ENCODE data around the gene STXBP6. TPM values are rescaled to one million over a fixed set of nuclear protein-coding genes. Genes with fewer than 3 reads are reported as not detected.

Gene STXBP6
- total RNA-seq, 1 donor, result 0.27 TPM

DNA sequence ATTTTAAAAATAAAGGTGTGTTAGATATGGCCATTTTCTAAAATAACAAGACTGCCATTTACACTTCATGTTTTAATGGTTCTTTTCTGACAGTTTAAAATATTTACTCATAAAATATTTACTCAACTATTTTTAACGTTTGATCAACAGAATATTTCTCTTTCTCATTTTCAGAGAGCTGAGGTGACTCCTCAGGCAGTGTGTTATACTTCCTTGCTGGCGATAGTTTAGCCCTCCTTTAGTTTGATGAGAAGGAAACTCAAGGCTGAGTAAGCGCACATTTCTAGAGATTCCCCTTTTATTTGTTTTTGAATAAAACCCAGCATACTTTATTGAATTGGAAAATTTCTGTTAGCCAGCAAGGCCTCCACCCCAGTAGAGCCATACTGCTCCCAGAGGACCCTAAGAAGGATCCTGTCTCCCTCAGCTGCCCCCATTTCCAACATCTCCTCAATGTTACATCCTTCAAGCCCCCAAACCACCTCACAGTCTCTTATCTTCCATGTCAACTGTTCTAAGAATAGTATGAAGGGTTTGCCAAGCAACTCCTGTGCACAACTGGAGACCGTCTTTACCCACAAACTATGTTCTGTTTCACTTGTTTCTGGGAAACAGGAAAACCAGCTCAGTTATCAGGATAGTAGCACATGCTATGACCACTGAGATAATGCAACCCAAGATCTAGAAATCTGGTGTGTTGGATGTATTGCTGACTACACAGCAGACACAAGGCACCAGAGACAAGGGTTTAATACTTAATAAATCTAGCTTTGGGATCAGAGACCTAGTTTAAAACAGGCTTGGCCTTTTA is 129.5 kb downstream of the STXBP6 start:
- DNase-seq (ENCODE audit: low read depth), result no peak
- no peak for TF ChIP-seq CTCF (IDR thresholded peaks at IDR 0.05; ENCODE audit: insufficient read depth, low read length)
- H3K4me3 ChIP-seq (ENCODE audit: low read depth, low read length), result no peak overlapping the region

DNA sequence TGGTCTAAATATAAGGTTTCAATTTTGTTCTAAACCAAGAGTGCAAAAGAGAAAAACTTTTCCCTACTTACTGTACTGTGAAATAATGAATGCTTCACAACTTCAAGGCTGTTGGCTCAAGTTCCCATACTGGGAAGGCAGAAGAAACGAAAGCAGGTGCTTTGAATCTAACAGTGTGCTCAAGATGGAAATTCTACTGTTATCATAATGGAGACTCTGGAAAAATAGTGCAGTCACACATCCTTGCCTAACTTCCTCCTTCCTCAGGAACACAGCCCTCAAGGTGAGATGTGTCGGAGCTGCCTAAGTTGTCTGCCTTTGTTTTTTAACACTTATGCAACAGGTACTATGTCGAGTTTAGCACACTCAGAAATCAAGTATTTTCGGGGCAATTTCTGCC is 131.1 kb downstream of the STXBP6 start:
- no peak for DNase-seq (ENCODE audit: low read depth)
- no peak overlapping the region for H3K4me3 ChIP-seq (ENCODE audit: low read depth, low read length)
- TF ChIP-seq CTCF (IDR thresholded peaks at IDR 0.05; ENCODE audit: insufficient read depth, low read length), result no peak

- DNase-seq (ENCODE audit: low read depth), result no peak
- no peak for TF ChIP-seq CTCF (IDR thresholded peaks at IDR 0.05; ENCODE audit: insufficient read depth, low read length)
- H3K4me3 ChIP-seq (ENCODE audit: low read depth, low read length), result no peak overlapping the region
Measured at GRCh38 chr14:24915958-24916595, 133.9 kb downstream of the STXBP6 start.

- no peak for TF ChIP-seq CTCF (IDR thresholded peaks at IDR 0.05; ENCODE audit: insufficient read depth, low read length)
- no peak for DNase-seq (ENCODE audit: low read depth)
- H3K4me3 ChIP-seq (ENCODE audit: low read depth, low read length), result no peak overlapping the region
Measured at GRCh38 chr14:24915403-24915921, 134.5 kb downstream of the STXBP6 start.

DNA sequence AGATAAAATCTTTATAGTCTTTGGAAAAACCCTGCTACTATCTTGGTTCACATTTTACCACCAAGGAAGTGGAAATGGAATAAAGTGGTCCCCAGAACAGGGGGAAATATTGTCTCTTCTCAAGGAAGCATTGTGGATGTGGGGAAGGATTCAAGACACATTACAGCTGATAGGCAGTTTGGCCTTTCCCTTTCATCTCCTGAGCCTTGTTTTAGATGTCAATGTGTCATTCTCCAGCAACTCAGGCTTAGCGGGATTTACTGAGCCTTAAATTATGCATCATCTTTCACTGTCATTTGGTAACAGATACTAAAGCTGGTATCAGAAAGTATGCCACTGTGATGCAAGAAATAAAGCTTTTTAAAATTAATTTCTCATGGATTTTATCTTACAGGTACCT is 136.2 kb downstream of the STXBP6 start:
- no peak for DNase-seq (ENCODE audit: low read depth)
- no peak for TF ChIP-seq CTCF (IDR thresholded peaks at IDR 0.05; ENCODE audit: insufficient read depth, low read length)

DNA sequence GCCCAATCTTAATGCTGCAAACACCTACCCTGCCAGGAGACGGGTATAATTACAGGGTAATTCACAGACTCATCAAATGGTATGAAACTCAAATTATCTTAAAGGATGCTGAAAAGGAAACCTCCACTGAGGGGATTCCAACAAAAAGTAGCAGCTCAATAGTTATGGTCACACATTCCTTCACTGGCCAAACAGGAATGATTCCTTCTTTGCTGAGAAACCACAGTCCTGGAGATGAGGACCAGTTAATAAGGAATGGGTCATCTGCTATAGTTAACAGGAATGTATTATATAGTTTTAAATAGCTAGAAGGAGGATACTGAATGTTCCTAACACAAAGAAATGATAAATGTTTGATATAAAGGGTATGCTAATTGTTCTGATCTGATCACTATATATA is 136.9 kb downstream of the STXBP6 start:
- DNase-seq (ENCODE audit: low read depth), result no peak
- H3K4me3 ChIP-seq (ENCODE audit: low read depth, low read length), result no peak overlapping the region
- no peak for TF ChIP-seq CTCF (IDR thresholded peaks at IDR 0.05; ENCODE audit: insufficient read depth, low read length)

More for the DNA sequence above, 136.2 kb downstream of the STXBP6 start:
- H3K4me3 ChIP-seq (ENCODE audit: low read depth, low read length), result no peak overlapping the region
